Testis (tissue), 2 donors: Measurements from ENCODE around the gene MPC1L.

Source experiments
- CTCF ChIP-seq, 3 experiments: fragments of 450-650 bp in 2 of 3; fragments of 200-600 bp in 1 of 3; sonication (generic) in 1 of 3; IDR thresholded peaks; one replicate each; pipeline ENCODE4 v1.5.1; 2016 to 2019; ENCODE audit warnings: antibody characterized with exemption in 3 of 3, mild to moderate bottlenecking in 2 of 3, moderate library complexity in 1 of 3
- POLR2A ChIP-seq: fragments of 450-650 bp; IDR thresholded peaks from one replicate; pipeline ENCODE4 v1.6.1; 2017; ENCODE audit warnings: antibody characterized with exemption, mild to moderate bottlenecking, moderate library complexity

- TF ChIP-seq POLR2A (no peak), CTCF (IDR thresholded peaks at IDR 0.05) (no peak)
These were observed 23.5 kb downstream of the MPC1L start for GRCh38 chrX:40646489-40647306.
